Measurements from ENCODE around the gene INTS11. TPM values are rescaled to one million over a fixed set of nuclear protein-coding genes. Genes with fewer than 3 reads are reported as not detected.

The INTS11 gene
- total and polyA plus RNA-seq, 2 of the 13 experiments (the other 11 are each of a cell fraction or from before 2014, with no cell fraction given), result 52.8 to 94.8 TPM

DNA sequence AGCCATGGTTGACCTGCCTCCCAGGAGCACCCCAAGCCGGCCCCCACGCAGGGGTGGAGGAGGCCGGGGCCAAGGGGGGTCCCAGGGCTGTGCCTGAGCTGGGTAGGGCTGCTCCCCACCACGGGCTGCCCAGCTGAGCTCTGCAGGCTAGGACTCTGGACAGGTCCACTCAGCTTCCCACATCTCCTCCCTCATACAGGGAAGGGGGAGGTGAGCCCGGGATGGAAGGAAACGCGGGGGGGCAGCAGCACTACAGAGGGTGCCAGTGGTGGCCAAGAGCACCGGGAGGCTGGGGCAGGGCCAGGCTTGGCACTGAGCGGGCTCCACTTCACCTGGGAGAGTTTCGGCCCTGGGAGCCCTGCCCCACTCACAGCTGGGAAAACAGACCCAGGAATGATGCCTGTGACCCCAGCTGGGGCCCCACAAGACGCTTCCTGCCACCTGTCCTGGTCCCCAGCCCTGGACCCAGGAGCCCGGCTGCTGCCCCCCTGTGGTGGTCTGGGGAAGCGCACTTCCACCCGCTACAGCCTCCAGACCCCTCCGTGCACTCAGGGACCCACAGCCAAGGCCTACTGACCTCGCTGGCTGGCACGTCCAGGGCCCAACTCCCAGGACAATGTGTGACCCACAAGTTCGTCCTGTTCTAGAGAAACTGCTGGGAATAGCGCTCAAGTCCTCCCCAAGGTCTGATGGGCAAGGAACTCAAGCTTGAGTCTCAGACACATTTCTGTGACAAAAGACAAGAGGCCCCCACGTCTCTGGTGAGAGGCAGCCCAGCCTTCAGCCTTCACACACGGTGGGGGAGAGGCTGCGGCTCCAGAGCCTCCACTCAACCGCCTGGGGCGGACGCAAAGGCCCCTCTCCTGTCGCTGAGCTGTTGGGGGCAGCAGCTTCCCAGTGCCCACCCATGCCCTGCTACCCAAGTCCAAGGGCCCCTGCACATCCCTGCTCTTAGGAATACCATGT is 47.6 kb upstream of the INTS11 start (continued):
- TF ChIP-seq ZNF644 (CRISPR knock-in tag; IDR thresholded peaks at IDR 0.05; ENCODE audit: low read depth) (no peak), CENPX (CRISPR knock-in tag; IDR thresholded peaks at IDR 0.05) (no peak), RXRB (CRISPR knock-in tag; IDR thresholded peaks at IDR 0.05; ENCODE audit: borderline replicate concordance) (0 out of 2 replicates have a peak, but pooled peaks have one; percentile 26), ZNF7 (CRISPR knock-in tag; IDR thresholded peaks at IDR 0.05) (no peak), JUND (CRISPR knock-in tag; IDR thresholded peaks at IDR 0.05) (no peak), SMARCE1 (IDR thresholded peaks at IDR 0.05; ENCODE audit: borderline replicate concordance) (no peak), GRHL1 (CRISPR knock-in tag; conservative IDR thresholded peaks at IDR 0.05) (no peak), HOXA3 (CRISPR knock-in tag; IDR thresholded peaks at IDR 0.05) (peak; percentile 50), GATAD1 (CRISPR knock-in tag; IDR thresholded peaks at IDR 0.05) (0 out of 2 replicates have a peak, but pooled peaks have one; percentile 11), ZNF326 (CRISPR knock-in tag; IDR thresholded peaks at IDR 0.05; ENCODE audit: borderline replicate concordance) (no peak), ZNF850 (CRISPR knock-in tag; conservative IDR thresholded peaks at IDR 0.05) (no peak), WIZ (CRISPR knock-in tag; IDR thresholded peaks at IDR 0.05) (no peak), ATAD3A (CRISPR knock-in tag; IDR thresholded peaks at IDR 0.05) (no peak), ZNF724P (CRISPR knock-in tag; IDR thresholded peaks at IDR 0.05; ENCODE audit: borderline replicate concordance) (no peak), FLYWCH1 (CRISPR knock-in tag; IDR thresholded peaks at IDR 0.05) (no peak), PBX3 (CRISPR knock-in tag; IDR thresholded peaks at IDR 0.05; ENCODE audit: borderline replicate concordance) (no peak)
- TF ChIP-seq, protein P1, sequence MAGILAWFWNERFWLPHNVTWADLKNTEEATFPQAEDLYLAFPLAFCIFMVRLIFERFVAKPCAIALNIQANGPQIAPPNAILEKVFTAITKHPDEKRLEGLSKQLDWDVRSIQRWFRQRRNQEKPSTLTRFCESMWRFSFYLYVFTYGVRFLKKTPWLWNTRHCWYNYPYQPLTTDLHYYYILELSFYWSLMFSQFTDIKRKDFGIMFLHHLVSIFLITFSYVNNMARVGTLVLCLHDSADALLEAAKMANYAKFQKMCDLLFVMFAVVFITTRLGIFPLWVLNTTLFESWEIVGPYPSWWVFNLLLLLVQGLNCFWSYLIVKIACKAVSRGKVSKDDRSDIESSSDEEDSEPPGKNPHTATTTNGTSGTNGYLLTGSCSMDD (CRISPR knock-in tag; IDR thresholded peaks at IDR 0.05), result no peak
- TF ChIP-seq, protein P2, sequence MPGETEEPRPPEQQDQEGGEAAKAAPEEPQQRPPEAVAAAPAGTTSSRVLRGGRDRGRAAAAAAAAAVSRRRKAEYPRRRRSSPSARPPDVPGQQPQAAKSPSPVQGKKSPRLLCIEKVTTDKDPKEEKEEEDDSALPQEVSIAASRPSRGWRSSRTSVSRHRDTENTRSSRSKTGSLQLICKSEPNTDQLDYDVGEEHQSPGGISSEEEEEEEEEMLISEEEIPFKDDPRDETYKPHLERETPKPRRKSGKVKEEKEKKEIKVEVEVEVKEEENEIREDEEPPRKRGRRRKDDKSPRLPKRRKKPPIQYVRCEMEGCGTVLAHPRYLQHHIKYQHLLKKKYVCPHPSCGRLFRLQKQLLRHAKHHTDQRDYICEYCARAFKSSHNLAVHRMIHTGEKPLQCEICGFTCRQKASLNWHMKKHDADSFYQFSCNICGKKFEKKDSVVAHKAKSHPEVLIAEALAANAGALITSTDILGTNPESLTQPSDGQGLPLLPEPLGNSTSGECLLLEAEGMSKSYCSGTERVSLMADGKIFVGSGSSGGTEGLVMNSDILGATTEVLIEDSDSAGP (CRISPR knock-in tag; IDR thresholded peaks at IDR 0.05; ENCODE audit: borderline replicate concordance), result peak; percentile 66; the same call in 1 of the 2 replicates
- TF ChIP-seq, protein P3, sequence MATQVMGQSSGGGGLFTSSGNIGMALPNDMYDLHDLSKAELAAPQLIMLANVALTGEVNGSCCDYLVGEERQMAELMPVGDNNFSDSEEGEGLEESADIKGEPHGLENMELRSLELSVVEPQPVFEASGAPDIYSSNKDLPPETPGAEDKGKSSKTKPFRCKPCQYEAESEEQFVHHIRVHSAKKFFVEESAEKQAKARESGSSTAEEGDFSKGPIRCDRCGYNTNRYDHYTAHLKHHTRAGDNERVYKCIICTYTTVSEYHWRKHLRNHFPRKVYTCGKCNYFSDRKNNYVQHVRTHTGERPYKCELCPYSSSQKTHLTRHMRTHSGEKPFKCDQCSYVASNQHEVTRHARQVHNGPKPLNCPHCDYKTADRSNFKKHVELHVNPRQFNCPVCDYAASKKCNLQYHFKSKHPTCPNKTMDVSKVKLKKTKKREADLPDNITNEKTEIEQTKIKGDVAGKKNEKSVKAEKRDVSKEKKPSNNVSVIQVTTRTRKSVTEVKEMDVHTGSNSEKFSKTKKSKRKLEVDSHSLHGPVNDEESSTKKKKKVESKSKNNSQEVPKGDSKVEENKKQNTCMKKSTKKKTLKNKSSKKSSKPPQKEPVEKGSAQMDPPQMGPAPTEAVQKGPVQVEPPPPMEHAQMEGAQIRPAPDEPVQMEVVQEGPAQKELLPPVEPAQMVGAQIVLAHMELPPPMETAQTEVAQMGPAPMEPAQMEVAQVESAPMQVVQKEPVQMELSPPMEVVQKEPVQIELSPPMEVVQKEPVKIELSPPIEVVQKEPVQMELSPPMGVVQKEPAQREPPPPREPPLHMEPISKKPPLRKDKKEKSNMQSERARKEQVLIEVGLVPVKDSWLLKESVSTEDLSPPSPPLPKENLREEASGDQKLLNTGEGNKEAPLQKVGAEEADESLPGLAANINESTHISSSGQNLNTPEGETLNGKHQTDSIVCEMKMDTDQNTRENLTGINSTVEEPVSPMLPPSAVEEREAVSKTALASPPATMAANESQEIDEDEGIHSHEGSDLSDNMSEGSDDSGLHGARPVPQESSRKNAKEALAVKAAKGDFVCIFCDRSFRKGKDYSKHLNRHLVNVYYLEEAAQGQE (IDR thresholded peaks at IDR 0.05; ENCODE audit: borderline replicate concordance in 1 of 2, low read depth in 1 of 2, low read length in 2 of 2), result no peak
